ENCODE measurements around the gene PKMYT1.
"Not testable (repeated sequence)": the region's sequence is repeated elsewhere in the genome, so short reads cannot be mapped to it uniquely, and the experiment has no call there.

PKMYT1 gene

DNA sequence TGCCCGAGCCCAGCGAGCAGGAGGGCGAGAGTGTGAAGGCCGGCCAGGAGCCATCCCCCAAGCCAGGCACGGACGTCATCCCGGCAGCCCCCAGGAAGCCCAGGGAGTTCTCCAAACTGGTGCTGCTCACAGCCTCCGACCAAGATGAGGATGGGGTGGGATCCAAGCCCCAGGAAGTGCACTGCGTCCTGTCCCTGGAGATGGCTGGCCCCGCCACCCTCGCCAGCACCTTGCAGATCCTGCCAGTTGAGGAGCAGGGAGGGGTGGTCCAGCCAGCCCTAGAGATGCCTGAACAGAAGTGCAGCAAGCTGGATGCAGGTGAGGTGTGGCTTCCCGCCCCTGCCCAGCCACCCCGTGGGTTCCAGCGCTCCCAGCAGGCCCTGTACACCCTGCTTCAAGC, 50.6 kb downstream of the PKMYT1 start:
- DNase-seq = no peak

DNA sequence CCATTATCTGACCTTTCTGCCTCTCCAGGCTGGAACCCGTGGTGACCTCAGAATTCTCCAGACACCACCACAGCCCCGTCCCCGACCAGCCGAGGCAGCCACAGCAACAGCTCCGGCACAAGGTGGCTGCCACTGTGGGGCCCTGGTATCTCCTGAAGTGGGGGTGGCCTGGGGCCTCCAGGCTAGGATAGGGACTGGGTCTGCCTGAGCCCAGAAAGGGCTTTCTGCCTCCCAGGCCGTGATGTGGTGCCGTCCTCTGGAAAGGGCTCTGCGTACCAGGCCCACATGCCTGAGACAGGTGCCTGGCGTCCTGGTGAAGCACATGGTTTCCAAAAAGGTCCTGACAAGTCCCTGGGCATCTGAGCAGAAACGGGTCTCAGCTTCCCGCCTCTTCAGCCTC, 51.5 kb downstream of the PKMYT1 start:
- DNase-seq = no peak

DNA sequence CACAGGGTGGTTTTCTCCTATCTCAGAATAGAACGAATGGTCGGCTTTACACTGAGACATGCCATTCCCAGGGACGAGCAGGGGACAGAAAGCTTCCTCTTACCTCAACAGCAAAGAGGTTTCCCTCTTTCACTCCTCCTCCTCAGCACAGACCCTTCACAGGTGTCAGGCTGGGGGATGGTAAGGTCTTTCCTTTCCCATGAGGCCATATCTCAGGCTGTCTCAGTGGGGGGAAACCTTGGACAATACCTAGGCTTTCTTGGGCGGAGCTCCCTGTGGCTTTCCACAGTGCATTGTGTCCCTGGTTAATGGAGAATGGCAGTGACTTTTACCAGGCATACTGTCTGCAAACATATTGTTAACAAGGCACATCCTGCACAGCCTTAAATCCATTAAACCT, 52.1 kb downstream of the PKMYT1 start:
- not testable (repeated sequence) for DNase-seq

DNA sequence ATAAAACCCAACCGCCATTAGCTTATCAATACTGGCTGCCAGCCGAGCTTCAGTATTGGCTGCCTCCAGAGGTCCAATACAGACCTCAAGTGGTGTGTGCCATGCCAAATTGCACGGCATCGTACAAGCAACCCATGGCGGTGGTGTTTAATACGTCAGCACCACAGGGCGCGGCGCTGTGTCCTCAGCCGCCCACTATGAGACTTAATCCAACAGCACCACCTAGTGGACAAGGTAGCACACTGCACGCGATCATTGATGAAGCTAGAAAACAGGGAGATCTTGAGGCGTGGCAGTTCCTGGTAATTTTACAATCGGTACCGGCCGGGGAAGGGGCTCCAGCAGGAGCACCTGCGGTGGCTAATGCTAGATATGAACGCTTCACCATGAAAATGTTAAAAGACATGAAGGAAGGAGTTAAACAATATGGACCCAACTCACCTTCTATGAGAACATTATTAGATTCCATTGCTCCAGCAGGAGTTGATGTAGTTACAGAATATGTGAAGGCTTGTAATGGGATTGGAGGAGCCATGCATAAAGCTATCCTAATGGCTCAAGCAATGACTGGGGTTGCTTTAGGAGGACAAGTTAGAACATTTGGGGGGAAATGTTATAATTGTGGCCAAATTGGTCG, 53.1 kb downstream of the PKMYT1 start:
- DNase-seq = peak; percentile 86 to 91

DNA sequence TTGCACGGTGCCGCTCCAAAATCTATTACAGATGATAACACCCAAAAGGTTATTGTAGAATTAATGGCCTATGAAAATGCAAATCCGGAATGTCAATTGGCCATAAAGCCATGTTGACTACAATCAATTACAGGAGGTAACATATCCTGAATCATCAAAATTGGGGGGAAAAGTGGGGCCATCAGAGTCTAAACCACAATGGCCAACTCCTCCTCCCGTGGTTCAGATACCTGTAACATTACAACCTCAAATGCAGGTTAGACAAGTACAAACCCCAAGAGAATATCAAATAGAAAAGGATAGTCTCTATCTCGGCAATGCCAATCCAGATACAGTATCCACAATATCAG, 53.6 kb downstream of the PKMYT1 start:
- no peak for DNase-seq

DNA sequence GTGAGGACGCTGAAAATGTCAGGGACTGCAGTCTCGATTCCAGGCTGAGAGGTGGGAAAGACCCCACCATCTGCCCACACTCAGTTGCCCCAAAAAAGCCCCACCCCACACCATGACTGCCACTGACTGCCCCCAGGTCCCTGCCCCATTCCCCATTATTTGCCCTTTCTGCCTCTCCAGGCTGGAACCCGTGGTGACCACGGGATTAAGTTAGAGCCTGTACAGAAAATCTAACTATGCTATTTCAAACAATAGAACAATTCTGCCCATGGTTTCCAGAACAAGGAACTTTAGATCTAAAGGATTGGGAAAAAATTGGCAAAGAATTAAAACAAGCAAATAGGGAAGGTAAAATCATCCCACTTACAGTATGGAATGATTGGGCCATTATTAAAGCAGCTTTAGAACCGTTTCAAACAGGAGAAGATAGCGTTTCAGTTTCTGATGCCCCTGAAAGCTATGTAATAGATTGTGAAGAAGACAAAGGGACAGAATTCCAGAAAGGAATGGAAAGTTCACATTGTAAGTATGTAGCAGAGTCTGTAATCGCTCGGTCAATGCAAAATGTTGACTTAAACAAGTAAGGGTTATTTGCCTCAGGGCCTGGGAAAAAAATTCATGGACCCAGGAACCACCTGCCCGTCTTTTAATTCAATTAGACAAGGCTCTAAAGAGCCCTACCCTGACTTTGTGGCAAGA, 54.1 kb downstream of the PKMYT1 start:
- no peak for DNase-seq

DNA sequence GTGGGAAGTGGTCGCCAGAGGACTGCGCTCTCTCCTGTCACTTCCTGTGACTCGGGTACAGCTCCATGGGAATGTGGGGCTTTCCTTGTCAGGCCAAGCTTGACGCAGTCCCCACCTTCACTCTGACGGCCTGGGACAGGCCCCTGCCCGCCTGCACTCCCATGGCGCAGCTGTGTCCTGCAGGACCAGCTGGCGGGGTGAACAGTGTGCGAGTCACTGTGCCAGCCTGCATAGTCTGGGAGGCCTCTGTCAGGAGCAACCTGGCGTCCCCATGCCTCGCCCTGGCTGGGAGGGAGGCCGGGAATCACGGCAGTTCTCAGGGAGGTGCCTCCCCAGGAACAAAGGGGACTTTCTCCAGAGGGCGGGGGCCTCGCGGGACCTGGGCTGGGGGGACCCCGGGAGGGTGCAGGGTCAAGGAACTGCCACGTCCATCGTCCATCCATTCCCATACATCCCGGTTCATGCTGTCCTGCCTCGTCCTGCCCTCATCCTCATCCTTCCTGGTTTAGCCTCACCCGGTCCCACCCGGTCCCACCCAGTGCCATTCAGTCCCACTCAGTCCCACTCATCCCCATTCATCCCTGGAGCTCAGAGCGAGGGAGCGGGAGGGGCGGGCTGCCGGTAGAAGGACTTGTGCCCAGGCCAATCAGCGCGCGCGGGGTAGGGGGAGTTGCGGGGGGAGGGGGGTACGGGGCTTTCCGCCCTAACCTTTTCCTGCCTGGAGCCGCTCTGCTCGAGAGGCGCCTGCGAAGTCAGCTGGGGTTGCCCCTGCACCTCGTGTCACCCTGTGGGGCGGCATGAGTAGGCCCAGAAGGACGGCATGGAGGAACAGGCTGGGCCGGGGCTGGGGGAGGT, 55.1 kb downstream of the PKMYT1 start:
- DNase-seq = no peak

DNA sequence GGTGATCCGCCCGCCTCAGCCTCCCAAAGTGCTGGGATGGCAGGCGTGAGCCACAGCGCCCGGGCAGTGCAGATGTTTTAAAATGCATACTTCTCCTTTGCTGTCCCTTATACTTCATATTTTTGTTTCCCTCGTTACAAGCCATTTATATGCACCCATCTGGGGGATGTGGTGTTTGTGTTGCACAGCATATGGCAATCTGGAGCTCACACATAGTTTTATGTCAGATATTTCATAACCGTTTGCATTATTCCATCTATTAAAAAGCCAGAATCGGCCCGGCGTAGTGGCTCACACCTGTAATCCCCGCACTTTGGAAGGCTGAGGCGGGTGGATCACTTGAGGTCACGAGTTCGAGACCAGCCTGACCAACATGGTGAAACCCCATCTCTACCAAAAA, 56.8 kb downstream of the PKMYT1 start:
- DNase-seq = no peak

Data from NCI-H524 (cell line).